SH-SY5Y (cell line): ENCODE measurements around the gene PPP1R2B.

Source experiments
- GATA2 ChIP-seq: IDR thresholded peaks from 2 replicates; pipeline ENCODE4 v1.6.1; 2011; ENCODE audit warnings: mild to moderate bottlenecking, low read depth, low read length
- GATA3 ChIP-seq: IDR thresholded peaks from 2 replicates; pipeline ENCODE4 v1.6.1; 2011; ENCODE audit warnings: low read depth, mild to moderate bottlenecking, low read length, moderate library complexity

DNA sequence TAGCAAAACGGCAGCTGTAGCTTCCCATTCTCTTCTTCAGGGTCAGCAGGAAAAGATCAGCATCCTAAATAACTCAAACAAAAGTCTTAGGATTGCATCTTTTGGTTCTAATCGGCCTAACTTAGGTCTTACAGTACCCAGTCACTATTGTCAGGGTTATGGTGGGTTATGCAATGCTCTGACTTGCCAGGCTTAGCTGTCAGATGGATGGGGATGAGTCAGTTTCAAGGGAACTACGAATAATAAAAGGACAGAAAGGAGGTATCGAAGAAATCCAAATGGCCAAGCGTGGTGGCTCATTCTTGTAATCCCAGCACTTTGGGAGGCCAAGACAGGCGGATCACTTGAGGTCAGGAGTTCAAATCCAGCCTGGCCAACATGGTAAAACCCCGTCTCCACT, 46.5 kb downstream of the PPP1R2B start:
- TF ChIP-seq GATA2 (no peak), GATA3 (no peak)
